NAMALWA (cell line): Measurements from ENCODE around the gene NCKAP1.
A peak's percentile ranks its signal among the peaks of the same experiment; 100 is the strongest.
"Not testable (repeated sequence)": the region's sequence is repeated elsewhere in the genome, so short reads cannot be mapped to it uniquely, and the experiment has no call there.

Source experiments
- DNase-seq: peaks from one replicate; pipeline ENCODE4 v3.0.0-alpha.2; 2015; ENCODE audit warnings: low spot score

Gene NCKAP1

DNA sequence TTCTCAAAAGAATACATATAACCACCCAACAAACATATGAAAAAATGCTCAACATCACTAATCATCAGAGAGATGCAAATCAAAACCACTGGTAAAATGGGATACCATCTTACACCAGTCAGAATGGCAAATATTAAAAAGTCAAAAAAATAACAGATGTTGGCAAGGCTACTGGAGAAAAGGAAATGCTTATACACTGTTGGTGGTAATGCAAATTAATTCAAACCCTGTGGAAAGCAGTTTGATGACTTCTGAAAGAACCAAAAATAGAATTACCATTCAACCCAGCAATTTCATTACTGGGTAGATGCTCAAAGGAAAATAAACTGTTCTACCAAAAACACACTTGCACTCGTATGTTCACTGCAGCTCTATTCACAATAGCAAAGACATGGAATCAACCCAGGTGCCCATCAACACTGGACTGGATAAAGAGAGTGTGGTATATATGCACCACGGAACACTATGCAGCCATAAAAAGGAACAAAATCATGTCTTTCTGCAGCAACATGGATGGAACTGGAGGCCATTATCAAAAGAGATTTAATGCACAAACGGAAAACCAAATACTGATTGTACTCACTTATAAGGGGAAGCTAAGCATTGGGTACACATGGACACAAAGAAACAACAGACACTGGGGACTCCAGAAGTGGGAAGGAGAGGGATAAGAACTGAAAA is 38.8 kb downstream of the NCKAP1 start:
- DNase-seq = peak; percentile 12

DNA sequence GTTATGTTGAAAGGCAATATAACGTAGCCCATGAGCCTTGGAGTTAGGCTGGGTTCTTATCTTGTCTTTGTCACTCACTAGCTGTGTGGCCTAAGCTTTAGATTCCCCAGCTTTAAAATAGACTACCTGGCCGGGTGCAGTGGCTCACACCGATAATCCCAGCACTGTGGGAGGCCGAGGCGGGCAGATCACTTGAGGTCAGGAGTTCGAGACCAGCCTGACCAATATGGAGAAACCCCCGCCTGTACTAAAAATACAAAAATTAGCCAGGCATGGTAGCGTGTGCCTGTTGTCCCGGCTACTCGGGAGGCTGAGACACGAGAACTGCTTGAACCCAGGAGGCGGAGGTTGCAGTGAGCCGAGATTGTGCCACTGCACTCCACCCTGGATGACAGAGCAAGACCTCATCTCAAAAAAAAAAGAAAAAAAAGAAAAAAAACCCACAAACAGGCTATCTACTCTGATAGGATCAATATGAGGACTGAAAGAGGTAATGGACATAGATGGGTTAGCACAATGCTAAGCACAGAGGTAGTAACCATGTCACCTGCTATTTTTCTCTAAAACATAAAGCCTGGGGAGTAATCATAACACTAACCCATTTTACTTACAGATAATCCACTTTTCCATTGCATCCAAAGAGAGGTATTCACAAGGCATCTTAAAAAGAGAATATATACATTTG is 43.9 kb downstream of the NCKAP1 start:
- no peak for DNase-seq

DNA sequence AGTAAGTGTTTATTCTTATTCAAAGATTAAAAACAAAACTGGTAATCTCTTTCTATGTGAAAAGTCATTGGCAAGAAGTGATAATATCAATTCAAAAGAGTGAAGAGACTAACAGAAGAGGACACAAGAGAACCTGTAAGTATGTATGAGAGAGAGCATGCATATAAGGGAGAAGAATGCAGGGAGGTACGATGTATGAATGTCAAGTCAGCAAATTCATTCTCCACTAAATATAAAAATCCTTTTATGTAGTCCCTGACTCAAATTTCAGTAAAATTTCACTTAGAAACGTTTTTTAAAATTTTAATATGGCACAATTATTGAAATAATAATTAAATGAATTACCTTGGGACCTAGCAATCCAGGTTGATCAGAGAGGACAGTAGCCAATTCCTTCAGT is 55.3 kb downstream of the NCKAP1 start:
- DNase-seq = no peak

DNA sequence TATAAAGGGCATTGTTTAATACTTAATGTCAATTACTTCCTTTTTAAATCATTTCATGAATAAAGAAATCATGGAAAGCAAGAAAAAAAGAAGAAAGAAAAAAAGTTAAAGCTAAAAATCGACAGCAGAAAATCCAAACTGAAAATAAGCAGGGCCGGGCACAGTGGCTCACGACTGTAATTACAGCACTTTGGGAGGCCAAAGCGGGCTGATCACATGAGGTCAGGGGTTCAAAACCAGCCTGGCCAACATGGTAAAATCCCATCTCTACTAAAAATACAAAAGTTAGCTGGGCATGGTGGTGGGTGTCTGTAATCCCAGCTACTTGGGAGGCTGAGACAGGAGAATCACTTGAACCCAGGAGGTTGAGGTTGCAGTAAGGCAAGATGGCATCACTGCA is 56.8 kb downstream of the NCKAP1 start:
- DNase-seq = not testable (repeated sequence)

DNA sequence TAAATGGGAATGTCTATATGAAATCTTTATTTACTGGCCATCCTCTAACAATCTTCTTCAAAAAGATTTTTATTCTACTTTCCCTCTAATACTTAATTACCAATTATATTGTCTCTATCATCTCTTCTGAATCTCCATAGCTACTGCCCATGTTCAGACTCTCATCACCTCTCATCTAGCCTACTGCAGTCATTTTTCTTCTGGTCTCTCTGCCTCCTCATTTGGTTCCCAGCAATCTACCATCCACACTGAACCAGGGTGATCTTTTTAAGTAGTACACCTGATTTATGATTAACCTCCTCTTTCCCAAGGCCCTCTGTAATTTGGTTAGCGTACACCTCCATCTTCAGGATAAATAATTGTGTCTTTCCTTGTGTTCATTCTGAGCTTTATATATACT is 57.6 kb downstream of the NCKAP1 start:
- DNase-seq = no peak

DNA sequence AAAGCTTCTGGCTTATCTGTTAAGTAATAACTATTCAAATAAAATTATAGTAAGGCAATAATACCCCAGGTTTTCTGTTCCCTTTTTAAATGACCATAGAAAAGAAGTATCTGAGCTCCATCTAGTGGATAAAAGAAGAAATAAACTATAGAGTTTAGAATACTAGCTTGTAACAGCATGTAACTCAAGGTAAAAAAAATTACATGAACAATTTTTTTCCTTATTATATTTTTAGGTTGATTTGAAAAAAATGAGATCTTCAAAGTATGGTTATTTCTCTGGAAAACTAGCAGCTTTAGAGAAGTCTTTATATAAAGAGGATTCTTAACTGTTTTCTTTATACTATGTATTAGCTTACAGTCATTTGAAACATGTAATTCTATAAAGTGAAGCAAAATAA is 58.1 kb downstream of the NCKAP1 start:
- peak; percentile 75 for DNase-seq

DNA sequence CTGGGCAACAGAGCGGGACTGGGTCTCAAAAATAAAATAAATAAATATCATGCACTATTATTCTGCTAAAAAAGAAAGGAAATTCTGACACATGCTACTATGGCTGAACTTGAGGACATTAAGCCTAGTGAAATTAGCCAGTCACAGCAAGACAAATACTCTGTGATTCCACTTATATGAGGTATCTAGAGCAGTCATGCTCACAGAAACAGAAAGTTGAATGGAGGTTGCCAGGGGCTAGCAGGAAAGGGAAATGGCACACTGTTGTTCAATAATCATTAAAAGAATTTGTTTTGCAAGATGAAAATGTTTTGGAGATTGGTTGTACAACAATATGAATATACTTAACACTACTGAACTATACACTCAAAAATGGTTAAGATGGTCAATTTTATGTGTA is 60.8 kb downstream of the NCKAP1 start:
- no peak for DNase-seq

DNA sequence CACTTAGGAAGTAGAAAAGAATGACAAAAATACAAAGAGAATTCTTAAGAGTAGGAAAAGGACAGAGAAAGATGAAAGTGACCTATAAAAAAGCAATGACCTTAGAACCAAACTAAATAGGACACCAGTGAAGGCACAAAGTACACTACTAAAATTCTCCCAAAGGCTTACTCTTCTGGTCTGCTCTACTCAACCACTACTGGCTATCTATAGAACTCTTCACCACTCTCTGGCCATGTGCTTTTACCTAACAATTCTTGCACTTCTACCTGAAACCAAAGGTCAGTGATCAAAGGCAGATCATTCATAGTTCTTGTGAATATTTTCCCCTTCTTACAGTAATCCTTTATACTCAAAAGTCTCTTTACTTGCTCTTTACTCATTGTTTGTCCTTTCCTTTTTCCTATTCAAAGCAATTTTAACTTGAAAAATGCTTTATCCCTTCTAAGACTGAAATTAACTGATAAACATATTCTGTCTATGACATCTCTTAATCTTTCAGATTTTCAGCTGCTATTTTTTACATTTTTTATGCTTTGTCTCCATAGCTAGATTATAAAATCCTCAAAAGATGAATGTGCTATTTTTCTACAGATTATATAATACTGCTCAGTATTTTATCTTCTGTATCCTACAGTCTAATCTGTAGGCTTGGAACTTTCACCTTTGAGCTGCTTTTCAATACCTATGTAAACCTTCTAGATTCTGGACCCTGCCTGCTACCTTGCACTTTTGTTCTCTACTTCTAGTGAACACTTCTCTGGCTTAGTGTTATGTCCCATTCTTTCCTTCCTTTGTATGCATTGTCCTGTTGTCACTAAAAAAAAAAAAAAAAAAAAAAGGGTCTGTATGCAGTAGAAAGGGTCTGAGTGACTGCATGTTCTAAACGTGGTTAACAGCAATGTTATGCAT is 64.6 kb downstream of the NCKAP1 start:
- no peak for DNase-seq

DNA sequence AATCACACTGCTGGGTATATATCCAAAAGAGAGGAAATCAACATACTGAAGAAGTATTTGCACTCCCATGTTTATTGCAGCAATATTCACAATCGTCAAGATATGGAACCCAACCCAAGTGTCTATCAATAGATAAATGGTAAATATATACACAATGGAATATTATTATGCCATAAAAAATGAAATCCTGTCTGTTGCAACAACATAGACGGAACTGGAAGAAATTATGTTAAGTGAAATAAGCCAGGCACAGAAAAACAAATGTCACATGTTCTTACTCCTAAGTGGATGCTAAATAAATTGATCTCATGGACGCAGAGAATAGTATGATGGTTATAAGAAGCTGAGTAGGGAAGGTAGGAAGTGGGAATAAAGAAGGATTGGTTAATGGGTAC is 65.7 kb downstream of the NCKAP1 start:
- DNase-seq = no peak

DNA sequence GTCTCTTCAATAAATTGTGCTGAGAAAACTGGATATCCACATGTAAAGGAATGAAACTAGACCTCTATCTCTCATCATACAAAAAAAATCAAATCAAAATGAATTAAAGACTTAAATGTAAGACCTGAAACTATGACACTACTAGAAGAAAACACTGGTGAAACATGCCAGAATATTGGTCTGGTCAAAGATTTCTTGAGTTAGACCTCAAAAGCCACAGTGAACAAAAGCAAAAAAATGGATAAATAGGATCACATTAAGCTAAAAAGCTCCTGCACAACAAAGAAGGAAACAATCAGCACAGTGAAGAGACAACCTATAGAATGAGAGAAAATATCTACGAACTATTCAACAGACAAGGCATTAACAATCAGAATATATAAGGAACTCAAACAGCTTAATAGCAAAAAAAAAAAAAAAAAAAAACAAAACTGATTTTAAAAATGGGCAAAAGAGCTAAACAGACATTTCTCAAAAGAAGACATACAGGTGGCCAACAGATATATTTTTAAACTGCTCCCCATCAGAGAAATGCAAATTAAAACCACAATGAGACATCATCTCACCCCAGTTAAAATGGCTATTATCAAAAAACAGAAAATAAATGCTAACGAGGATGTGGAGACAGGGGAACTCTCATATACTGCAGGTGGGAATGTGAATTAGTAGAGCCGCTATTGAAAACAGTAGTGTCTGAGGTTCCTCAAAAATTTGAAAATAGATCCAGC is 66.3 kb downstream of the NCKAP1 start:
- peak; percentile 64 for DNase-seq

DNA sequence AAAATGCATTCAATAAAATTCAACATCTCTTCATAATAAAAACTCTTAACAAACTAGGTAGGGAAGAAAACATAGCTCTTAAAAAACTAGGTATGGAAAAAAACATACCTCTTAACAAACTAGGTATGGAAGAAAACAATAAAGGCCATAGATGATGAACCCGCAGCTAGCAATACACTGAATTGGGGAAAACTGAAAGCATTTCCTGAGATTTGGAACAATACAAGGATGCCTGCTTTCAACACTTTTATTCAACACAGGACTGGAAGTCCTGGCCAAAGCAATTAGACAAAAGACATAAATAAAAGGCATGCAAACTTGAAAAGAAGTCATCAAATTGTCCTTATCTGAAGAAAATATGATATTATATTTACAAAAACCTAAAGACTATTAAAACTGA is 67.8 kb downstream of the NCKAP1 start:
- DNase-seq = no peak

DNA sequence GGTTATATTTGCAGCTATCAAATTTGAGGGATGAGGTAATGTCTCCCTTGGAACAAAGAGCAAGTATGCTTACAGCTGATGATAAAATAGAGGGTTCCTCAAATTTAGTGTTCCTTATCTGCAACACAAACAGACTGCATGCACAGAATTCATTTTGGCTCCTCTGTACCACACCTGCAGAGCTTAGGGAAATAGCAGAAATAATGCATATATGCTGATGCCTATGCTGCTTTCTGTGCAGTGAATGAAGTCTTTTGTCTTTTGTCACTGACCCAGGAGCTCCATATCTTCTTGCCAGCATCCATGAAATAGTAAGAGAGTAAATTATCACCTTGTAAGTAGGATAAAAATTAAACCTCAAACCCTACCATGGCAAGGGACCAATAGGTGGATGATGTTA is 69.8 kb downstream of the NCKAP1 start:
- no peak for DNase-seq

DNA sequence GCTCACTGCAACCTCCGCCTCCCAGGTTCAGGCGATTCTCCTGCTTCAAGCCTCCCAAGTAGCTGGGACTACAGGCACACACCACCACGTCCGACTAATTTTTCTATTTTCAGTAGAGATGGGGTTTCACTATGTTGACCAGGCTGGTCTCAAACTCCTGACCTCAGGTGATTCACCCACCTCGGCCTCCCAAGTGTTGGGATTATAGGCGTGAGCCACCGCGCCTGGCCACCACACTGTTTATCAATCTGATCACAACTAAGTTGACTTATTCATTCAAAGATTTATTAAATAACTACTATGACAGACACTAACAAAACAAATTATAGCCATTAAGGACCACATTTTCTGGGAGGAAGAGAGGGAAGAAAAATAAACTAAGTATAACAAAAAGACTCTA is 71.9 kb downstream of the NCKAP1 start:
- DNase-seq = not testable (repeated sequence)

DNA sequence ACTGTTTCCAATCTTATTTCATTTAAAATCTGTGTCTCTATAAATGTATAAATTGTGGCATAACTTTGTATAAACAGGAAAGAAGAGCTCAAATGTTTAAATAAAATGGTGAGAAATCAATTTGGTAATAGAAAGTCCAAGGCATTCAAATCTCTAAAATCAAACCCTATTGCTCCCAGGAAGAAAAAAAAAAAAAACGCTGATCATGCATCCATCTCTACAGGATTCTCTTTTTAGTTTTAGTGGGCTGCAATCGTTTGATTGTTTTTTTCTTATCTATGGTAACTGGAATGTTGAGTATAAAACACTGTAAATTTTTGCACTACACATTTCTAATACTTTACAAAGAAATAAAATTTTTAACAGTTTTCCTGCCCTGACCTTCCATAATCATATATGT is 75.6 kb downstream of the NCKAP1 start:
- no peak for DNase-seq

DNA sequence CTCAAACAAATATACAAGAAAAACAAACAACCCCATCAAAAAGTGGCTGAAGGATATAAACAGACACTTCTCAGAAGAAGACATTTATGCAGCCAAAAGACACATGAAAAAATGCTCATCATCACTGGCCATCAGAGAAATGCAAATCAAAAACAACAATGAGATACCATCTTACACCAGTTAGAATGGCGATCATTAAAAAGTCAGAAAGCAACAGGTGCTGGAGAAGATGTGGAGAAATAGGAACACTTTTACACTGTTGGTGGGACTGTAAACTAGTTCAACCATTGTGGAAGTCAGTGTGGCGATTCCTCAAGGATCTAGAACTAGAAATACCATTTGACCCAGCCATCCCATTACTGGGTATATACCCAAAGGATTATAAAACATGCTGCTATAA is 77.4 kb downstream of the NCKAP1 start:
- not testable (repeated sequence) for DNase-seq

DNA sequence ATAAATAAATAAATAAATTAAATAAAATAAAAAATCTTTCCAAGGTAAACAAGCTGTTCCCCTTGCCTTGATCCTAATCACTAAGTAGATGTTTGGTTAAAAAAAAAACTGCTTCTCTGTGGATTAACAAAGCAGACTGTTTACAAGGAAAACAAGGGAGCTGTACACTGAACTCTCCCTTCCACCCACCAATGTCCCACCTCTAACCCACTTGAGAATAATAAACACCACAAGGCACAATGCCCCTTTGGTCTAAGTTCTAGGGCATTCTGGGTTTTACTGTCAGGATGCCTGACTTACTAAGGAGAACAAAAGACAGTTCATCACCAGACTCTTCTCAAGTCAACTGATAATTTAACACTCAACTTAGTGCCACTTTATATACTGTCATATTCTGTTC is 83.5 kb downstream of the NCKAP1 start:
- DNase-seq = no peak

DNA sequence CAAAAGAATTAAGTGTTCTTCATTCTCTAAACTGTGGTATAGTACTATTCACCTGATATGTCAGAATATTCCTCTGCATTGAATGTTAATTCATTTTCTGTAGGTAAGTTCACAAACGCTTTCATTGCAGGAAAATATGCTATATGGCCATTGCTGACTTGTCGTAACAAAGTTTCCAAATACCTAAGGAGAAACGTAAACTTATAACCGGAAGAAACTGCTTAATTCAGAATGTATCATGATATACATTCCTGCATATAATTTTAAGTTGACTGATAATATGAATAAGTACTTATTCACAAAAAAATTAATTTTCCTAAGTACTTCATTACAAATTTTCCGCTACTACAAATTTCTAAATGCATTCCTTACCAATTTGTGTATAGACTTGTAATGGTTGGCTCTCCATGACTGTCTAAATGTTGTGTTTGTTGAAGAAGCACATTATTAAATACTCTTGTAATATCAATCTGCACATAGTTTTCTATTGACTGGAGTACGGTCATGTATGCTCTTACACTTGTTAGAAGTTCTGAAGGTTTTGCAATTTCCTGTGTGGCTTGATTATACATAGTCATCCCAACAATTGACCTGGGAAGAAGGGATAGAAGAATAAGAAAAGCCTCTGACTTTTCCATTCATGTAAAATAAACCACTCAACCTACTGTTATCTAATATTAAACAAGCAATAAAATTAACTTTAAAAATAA is 85.4 kb downstream of the NCKAP1 start:
- no peak for DNase-seq

DNA sequence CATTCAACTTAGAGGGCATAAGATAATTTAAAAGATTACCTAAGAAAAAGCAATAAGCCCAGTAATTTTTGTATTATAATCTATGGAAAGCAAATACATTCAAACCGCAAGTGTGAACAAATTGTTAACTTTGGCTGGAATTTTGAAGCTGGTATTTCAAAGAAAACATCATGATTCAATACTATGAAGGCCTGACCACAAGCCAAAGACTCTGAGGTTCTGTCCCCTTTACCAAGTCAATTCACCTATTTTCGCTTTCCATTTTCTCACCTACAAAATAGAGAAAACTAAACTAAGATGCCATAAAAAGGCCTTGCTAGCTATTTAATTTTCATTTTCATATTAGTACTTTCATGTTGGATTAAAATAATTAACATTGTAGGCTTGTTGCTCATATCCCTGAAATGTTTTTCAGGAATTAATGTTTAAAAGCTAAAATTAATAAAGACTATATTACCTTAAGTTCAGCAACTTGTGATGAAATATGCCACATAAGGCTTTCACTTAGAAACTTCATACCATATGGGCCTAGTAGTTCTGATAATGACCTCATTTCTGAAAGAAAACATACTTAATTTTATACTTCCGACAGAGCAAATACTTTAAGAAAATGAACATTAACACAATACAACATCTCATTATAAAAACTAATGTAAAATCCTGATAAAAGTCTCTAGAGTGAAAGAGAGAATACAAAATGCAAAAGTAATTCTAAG is 86.2 kb downstream of the NCKAP1 start:
- DNase-seq = no peak

DNA sequence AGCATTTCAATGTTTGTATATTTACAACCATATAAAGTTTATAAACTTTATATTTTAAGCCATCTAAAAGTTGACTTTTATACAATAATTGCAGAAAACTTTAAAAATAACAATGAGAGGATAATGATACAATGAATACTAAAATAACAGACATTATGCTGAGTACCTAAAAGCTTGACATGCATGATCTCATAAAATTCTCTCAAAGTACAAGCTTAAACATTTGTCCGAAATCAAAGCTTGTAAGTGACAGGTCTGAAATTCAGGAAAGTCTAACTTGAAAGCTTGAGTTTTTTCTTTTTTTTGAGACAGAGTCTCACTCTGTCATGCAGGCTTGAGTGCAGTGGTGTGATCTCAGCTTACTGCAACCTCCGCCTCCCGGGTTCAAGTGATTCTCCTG is 87.7 kb downstream of the NCKAP1 start:
- DNase-seq = no peak

DNA sequence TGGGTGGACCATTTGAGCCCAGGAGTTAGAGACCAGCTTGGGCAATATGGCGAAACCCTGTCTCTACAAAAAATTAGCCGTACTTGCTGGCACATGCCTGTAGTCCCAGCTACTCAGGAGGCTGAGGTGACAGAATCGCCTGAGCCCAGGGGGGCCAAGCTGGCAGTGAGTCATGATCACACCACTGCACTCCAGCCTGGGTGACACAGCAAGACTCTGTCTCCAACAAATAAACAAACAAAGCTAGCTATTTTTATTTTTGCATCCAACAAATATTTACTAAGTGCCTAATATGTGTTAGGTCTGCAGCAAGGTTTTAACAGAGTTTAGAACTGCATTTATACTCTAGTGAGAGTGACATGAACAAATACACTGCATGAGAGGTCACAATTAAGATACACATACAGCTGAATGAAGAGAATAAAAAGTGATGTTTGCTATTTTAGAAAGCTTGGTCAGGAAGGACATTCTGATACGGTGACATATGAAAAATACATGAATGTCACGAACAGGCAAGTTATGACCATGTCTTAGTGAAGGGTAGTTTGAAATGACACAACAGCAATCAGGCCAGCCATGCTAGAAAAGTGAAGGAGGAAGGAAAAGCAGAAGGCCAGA is 88.6 kb downstream of the NCKAP1 start:
- no peak for DNase-seq

DNA sequence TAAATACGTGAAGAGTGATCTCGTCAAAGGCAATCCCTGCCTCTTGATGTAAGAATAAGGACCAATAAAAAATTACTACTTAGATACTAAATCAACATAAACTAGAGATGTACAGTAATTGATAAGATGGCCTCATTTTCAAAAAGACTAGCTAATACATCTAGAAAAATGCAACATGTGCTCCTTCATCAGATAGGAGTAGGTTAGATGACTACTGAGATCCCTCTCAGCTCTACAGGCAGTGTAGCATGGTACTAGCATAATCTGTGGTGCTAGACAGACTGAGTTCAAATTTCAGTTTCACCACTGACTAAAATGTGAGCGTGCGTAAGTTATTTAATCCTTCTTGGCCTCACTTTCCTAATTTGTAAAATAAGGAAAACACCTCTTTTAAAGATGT is 89.2 kb downstream of the NCKAP1 start:
- DNase-seq = no peak
